BLaER1 treated with 17β-estradiol and CSF1 and Interleukin-3, amounts not matched to agents 10 nM and 100 nM (cell line): Measurements from ENCODE around the gene STARD5.
A peak's percentile ranks its signal among the peaks of the same experiment; 100 is the strongest.

Experiments used
- H3K27ac ChIP-seq, 11 experiments: shearing (Covaris generic); formaldehyde crosslinking; 2 replicates each; pipeline ENCODE4 v1.8.1; 2022
- H3K27me3 ChIP-seq, 11 experiments: shearing (Covaris generic); formaldehyde crosslinking; 2 replicates each; pipeline ENCODE4 v1.8.1; 2022
- H3K36me3 ChIP-seq, 11 experiments: shearing (Covaris generic); formaldehyde crosslinking; 2 replicates each; pipeline ENCODE4 v1.8.1; 2022
- H3K4me1 ChIP-seq, 10 experiments: shearing (Covaris generic); formaldehyde crosslinking; 2 replicates each; pipeline ENCODE4 v1.8.1; 2022
- H3K4me2 ChIP-seq, 11 experiments: shearing (Covaris generic); formaldehyde crosslinking; 2 replicates each; pipeline ENCODE4 v1.8.1; 2022
- H3K4me3 ChIP-seq, 10 experiments: shearing (Covaris generic); formaldehyde crosslinking; 2 replicates each; pipeline ENCODE4 v1.8.1; 2022
- H3K9ac ChIP-seq, 11 experiments: shearing (Covaris generic); formaldehyde crosslinking; 2 replicates each; pipeline ENCODE4 v1.8.1; 2022
- H3K9me3 ChIP-seq, 11 experiments: shearing (Covaris generic); formaldehyde crosslinking; replicated peaks in 1 of 11; 2 replicates each; pipeline ENCODE4 v1.8.1; 2022
- H4K20me1 ChIP-seq, 11 experiments: shearing (Covaris generic); formaldehyde crosslinking; 2 replicates each; pipeline ENCODE4 v1.8.1; 2022
- Cebpa-rat ChIP-seq, 11 experiments: shearing (Covaris generic); IDR thresholded peaks; 2 replicates each; pipeline ENCODE4 v1.8.1; 2022

The STARD5 gene

DNA sequence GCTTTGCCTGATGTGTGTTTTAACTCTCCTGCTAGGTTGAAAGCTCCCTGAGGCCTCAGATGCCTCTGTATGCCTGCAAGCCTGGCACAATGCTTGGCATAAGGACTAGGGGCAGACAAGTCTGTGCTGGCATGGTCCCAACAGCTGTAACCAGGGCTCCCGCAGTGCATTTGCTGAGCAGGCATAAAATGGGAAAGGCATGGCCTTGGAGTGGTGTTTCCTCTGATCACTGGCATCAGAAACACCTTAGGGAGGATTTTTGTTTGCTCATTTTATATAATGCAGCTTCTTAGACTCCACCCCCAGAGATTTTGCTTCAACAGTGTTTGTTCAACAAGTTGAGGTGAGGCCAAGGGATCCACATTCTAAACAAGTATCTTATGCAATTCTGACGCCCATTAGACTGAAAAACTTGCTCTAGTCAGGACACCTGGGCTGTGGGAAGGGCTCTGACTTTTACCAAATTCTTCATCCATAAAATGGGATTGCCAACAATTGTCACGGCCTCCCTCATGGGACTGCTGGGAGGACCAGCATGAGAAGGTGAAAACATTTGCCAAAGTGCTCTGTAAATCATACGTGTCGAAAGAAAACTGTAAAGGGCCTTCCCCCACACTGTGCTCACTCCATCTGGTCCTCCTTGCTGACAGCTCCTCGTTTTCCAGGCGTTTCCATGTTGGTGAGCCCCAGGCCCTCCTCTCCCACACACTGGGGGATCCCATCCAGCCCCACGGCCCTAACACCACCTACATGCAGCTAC lies 43.1 kb downstream of the STARD5 start:
- Histone ChIP-seq H4K20me1 (no peaks in the 10 kb centered on the region), H3K27ac (peak overlapping the region in 2 of 11 experiments; percentile 13; a peak in 2 of 22 replicates), H3K4me3 (no peak overlapping the region), H3K27me3 (no peaks in the 10 kb centered on the region), H3K9me3 (peaks cover 26 to 35% (median 28%) of the 10 kb centered on the region in 11 experiments), H3K36me3 (peaks cover 0 to 15% (median 0%) of the 10 kb centered on the region in 11 experiments; a peak in 4 of 22 replicates), H3K4me1 (peaks cover 42 to 57% (median 47%) of the 10 kb centered on the region in 10 experiments), H3K4me2 (peak overlapping the region in 9 of 11 experiments; percentile 1 to 67 (median 43); a peak in 11 of 22 replicates), H3K9ac (no peak overlapping the region)
- no peak for TF ChIP-seq Cebpa-rat (IDR thresholded peaks at IDR 0.05)

- no peaks in the 10 kb centered on the region for H4K20me1 ChIP-seq
- H3K27me3 ChIP-seq = no peaks in the 10 kb centered on the region
- H3K36me3 ChIP-seq = peaks cover 0 to 15% (median 0%) of the 10 kb centered on the region in 11 experiments; a peak in 4 of 22 replicates
- TF ChIP-seq Cebpa-rat (IDR thresholded peaks at IDR 0.05) = no peak
- no peak overlapping the region for H3K9ac ChIP-seq
- no peak overlapping the region for H3K27ac ChIP-seq
- no peak overlapping the region for H3K4me3 ChIP-seq
- 0 out of 22 replicates have a peak overlapping the region, but pooled peaks of 1 of the 11 experiments have one; percentile 15 for H3K4me2 ChIP-seq
- peaks cover 35 to 54% (median 43%) of the 10 kb centered on the region in 10 experiments for H3K4me1 ChIP-seq
- H3K9me3 ChIP-seq = peaks cover 26 to 30% (median 28%) of the 10 kb centered on the region in 11 experiments
Measured at GRCh38 chr15:81279621-81280485, 44.1 kb downstream of the STARD5 start.

DNA sequence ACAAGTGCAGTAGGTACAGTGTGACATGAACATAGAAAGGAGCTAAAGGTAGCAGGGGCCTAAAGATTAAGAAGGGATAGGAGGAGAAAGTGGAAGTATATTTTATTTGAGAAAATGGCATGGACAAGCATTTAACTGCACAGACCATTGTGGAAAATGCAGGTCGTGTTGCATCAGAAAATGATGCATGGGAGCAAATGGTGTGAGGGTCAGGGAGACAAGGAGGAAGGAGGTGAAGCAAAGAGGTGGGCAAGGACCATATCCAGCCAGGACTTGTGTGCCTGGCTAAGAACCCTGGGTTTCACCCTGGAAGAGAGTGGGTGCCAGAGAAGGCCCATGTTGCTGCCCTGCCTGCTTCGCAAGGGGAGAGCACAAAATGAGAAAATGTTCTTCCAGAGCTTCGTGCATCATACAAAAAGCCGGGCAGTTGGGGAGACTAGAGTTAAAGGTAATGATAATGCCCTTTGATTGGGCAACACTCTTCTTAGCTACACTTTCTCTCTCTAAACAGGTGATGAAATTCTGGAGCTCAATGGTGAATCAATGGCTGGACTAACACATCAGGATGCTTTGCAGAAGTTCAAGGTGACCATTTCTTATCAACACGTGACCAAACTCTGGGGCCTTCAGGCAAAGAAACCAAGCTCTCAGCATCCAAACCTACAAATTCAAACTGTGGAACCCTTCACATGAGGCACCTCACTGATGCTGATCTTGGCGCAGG lies 45.5 kb downstream of the STARD5 start:
- H3K4me2 ChIP-seq = no peak overlapping the region
- H3K27me3 ChIP-seq = no peaks in the 10 kb centered on the region
- H3K4me1 ChIP-seq = peaks cover 29 to 44% (median 36%) of the 10 kb centered on the region in 10 experiments

GRCh38 chr15:81277851-81278250 lies 46.1 kb downstream of the STARD5 start:
- H3K9ac ChIP-seq = no peak overlapping the region
- H3K4me1 ChIP-seq = peaks cover 26 to 41% (median 34%) of the 10 kb centered on the region in 10 experiments
- peaks cover 0 to 15% (median 0%) of the 10 kb centered on the region in 11 experiments; a peak in 4 of 22 replicates for H3K36me3 ChIP-seq
- H3K4me3 ChIP-seq = no peak overlapping the region
- TF ChIP-seq Cebpa-rat (IDR thresholded peaks at IDR 0.05) = no peak
- no peaks in the 10 kb centered on the region for H3K27me3 ChIP-seq
- peaks cover 26 to 30% (median 28%) of the 10 kb centered on the region in 11 experiments for H3K9me3 ChIP-seq
- H3K27ac ChIP-seq = no peak overlapping the region
- no peaks in the 10 kb centered on the region for H4K20me1 ChIP-seq
- no peak overlapping the region for H3K4me2 ChIP-seq

More for the DNA sequence above, 45.5 kb downstream of the STARD5 start:
- peaks cover 0 to 15% (median 0%) of the 10 kb centered on the region in 11 experiments; a peak in 4 of 22 replicates for H3K36me3 ChIP-seq
- TF ChIP-seq Cebpa-rat (IDR thresholded peaks at IDR 0.05) = no peak
- H3K4me3 ChIP-seq = no peak overlapping the region
- H3K27ac ChIP-seq = no peak overlapping the region
- no peaks in the 10 kb centered on the region for H4K20me1 ChIP-seq
- H3K9me3 ChIP-seq = peaks cover 26 to 30% (median 28%) of the 10 kb centered on the region in 11 experiments
- H3K9ac ChIP-seq = no peak overlapping the region

DNA sequence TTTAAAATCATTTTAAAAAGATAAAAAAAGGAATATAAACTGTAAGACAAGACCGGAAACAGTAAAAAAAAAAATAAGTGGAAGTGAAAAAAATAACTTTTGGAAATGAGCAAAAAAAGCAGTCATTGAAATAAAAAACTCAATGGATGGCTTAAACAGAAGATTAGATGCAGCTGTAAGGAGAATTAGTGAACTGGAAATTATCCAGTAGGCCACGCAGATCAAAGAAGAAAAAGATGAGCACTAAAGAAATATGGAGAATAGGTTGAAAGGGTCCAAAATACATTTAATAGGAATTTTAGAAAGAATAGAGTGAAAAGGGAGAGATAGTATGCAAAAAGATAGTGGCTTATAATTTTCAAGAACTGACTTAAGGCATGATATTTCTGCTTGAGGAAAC lies 47.0 kb downstream of the STARD5 start:
- peaks cover 26 to 30% (median 28%) of the 10 kb centered on the region in 11 experiments for H3K9me3 ChIP-seq
- no peak overlapping the region for H3K9ac ChIP-seq
- H3K4me2 ChIP-seq = no peak overlapping the region
- H3K4me1 ChIP-seq = peaks cover 21 to 35% (median 27%) of the 10 kb centered on the region in 10 experiments
- no peak for TF ChIP-seq Cebpa-rat (IDR thresholded peaks at IDR 0.05)
- no peak overlapping the region for H3K4me3 ChIP-seq
- no peaks in the 10 kb centered on the region for H3K27me3 ChIP-seq
- H3K27ac ChIP-seq = no peak overlapping the region
- peaks cover 0 to 15% (median 0%) of the 10 kb centered on the region in 11 experiments; a peak in 4 of 22 replicates for H3K36me3 ChIP-seq
- no peaks in the 10 kb centered on the region for H4K20me1 ChIP-seq

DNA sequence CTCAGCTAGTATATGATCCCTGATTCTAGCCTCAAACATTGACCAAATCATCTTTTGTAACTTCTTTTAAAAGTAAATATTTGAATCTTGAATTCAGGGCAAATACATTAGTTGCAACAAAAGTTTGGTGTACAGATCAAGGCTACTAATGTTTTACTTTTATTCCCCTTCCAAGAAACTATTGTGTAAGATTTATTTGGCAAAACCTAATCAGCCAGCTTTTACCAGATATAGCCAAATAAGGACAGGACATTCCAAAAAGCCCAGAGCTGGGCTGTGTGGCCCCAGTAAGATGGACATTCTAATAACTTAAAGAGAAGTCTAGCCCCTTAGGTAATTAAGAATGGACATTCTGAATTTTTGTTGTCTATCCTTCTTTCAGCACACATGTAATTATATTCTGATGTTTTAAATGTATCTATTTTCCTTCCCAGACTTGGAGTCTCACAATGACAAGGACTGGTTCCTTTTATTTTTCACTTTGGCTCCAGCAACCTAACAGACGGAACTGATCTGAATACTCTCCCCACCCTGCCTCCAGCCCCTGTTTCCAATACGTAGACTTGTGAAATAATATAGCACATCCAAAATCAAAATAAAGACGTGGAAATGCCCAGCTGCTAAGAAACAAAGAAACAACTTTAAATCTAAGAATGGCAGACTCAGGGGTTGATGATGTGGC lies 48.1 kb downstream of the STARD5 start:
- Histone ChIP-seq H3K27ac (peak overlapping the region in 7 of 11 experiments; percentile 3 to 67 (median 40); a peak in 8 of 22 replicates), H3K4me3 (no peak overlapping the region), H3K4me2 (peak overlapping the region in 9 of 11 experiments; percentile 3 to 53 (median 14); a peak in 8 of 22 replicates), H3K9ac (peak overlapping the region in 2 of 11 experiments; percentile 37 to 41; a peak in 4 of 22 replicates), H3K9me3 (peaks cover 26 to 30% (median 28%) of the 10 kb centered on the region in 11 experiments), H3K36me3 (peaks cover 0 to 15% (median 0%) of the 10 kb centered on the region in 11 experiments; a peak in 4 of 22 replicates), H3K27me3 (no peaks in the 10 kb centered on the region), H3K4me1 (peaks cover 9 to 25% (median 18%) of the 10 kb centered on the region in 10 experiments), H4K20me1 (no peaks in the 10 kb centered on the region)
- TF ChIP-seq Cebpa-rat (IDR thresholded peaks at IDR 0.05) = 0 out of 22 replicates have a peak, but pooled peaks of 1 of the 11 experiments have one; percentile 25

DNA sequence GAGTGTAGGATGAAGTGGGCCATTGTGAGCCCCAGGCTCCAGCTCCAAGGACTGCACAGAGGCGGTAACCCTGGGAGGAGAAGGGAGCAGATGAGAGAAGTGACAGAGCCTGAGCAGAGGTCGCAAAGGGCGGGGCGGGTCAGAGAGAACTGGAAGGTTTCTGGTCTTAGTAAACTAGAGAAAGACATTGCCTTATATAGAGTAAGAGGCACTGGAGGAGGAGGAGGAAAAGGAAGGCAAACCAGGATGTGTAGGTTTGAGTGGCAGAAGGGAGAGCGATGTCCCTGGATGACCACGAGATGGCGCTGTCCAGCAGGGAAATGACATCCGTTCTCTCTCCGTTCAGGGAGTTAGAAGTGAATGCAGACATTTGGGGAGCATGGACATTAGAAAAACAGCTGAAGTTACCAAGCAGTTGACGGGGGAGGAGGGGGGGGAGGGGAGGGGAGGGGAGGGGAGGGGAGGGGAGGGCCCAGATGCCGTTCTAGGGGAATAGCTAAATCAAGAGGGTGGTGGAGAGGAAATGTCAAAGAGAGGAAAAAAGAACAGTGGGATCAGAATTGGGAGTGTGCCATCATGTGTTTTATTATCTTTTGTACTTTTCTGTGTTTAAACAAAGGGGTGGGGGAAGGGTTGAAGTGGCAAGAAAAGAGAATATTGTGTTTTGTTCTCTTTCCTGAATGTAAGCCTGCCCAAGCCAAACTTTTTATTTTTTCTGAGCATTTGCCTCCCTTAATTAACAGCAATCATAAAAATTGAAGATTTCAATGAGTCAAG lies 48.8 kb downstream of the STARD5 start:
- Histone ChIP-seq H3K4me3 (no peak overlapping the region), H3K4me1 (peaks cover 9 to 22% (median 17%) of the 10 kb centered on the region in 10 experiments), H3K9ac (peak overlapping the region in 3 of 11 experiments; percentile 27 to 41 (median 37); a peak in 3 of 22 replicates), H3K27ac (peak overlapping the region in 7 of 11 experiments; percentile 3 to 67 (median 40); a peak in 8 of 22 replicates), H3K36me3 (peaks cover 0 to 15% (median 0%) of the 10 kb centered on the region in 11 experiments; a peak in 4 of 22 replicates), H3K4me2 (peak overlapping the region in 9 of 11 experiments; percentile 13 to 53 (median 24); a peak in 9 of 22 replicates), H3K9me3 (peaks cover 26 to 30% (median 28%) of the 10 kb centered on the region in 11 experiments), H4K20me1 (no peaks in the 10 kb centered on the region), H3K27me3 (no peaks in the 10 kb centered on the region)
- no peak for TF ChIP-seq Cebpa-rat (IDR thresholded peaks at IDR 0.05)
